Tongue (tissue), 1 donor: Measurements from ENCODE around the gene POM121L2. TPM values are rescaled to one million over a fixed set of nuclear protein-coding genes. Genes with fewer than 3 reads are reported as not detected.

Experiments used
- total RNA-seq: library from RNA; depleted of rRNA; stranded (reverse); fragments of >200 nt; gene quantifications from one replicate; pipeline ENCODE4 v1.2.3, GENCODE V29; 2014

Gene POM121L2
- total RNA-seq, 1 donor from 2014 or later = not detected

Other genes with a start within 250 kb of the POM121L2 start
- 1.6 TPM for gene PRSS16, start 64.6 kb downstream of the POM121L2 start, total RNA-seq
- gene ZNF391, start 76.5 kb upstream of the POM121L2 start, total RNA-seq = 6.2 TPM
- gene ZNF184, start 160.8 kb upstream of the POM121L2 start, total RNA-seq = 15.4 TPM